ENCODE measurements around the gene SLC39A9. TPM values are rescaled to one million over a fixed set of nuclear protein-coding genes. Genes with fewer than 3 reads are reported as not detected.

Gene SLC39A9
- total and polyA plus RNA-seq, 2 of the 4 experiments (the other 2 are of a cell fraction) = 41.4 to 168 TPM

GRCh38 chr14:69429643-69430042, 31.2 kb downstream of the SLC39A9 start:
- POLR2A ChIA-PET (ENCODE audit: unreplicated experiment) = no interaction called here
- H3K79me1 ChIP-seq (ENCODE audit: low read depth in 1 of 2, low read length in 2 of 2) = peaks cover 20 to 39% of the 10 kb centered on the region in 2 experiments
- H3K9ac ChIP-seq (ENCODE audit: low read depth, low read length) = no peak overlapping the region
- CTCF ChIA-PET = no interaction called here
- TF ChIP-seq CTCF (conservative IDR thresholded peaks at IDR 0.05; ENCODE audit: low read depth, low read length) = no peak
- TF ChIP-seq SMC3 (IDR thresholded peaks at IDR 0.05; ENCODE audit: low read depth, low read length) = no peak
- no peak for TF ChIP-seq NFE2L2 (IDR thresholded peaks at IDR 0.05; ENCODE audit: low read depth, low read length)
- no peak for TF ChIP-seq POLR2A (IDR thresholded peaks at IDR 0.05; ENCODE audit: low read depth, low read length)
- no peak for TF ChIP-seq CHD1 (IDR thresholded peaks at IDR 0.05; ENCODE audit: low read depth, low read length)
- no peak for TF ChIP-seq FOS (IDR thresholded peaks at IDR 0.05; ENCODE audit: low read depth, low read length)
- TF ChIP-seq USF2 (IDR thresholded peaks at IDR 0.05; ENCODE audit: low read depth, low read length) = no peak
- no peak for TF ChIP-seq MAZ (IDR thresholded peaks at IDR 0.05; ENCODE audit: borderline replicate concordance, low read depth, low read length)
- TF ChIP-seq CEBPB (IDR thresholded peaks at IDR 0.05; ENCODE audit: low read depth, low read length) = no peak
- no peak for TF ChIP-seq RFX5 (IDR thresholded peaks at IDR 0.05; ENCODE audit: low read depth, low read length)
- no peak for TF ChIP-seq BHLHE40 (IDR thresholded peaks at IDR 0.05; ENCODE audit: low read depth, low read length)
- TF ChIP-seq MXI1 (IDR thresholded peaks at IDR 0.05; ENCODE audit: borderline replicate concordance, low read depth, low read length) = no peak
- TF ChIP-seq ELK1 (IDR thresholded peaks at IDR 0.05; ENCODE audit: borderline replicate concordance, low read depth, low read length) = no peak
- TF ChIP-seq RAD21 (IDR thresholded peaks at IDR 0.05; ENCODE audit: low read length) = no peak
- TF ChIP-seq MAFK (IDR thresholded peaks at IDR 0.05; ENCODE audit: low read depth, low read length) = no peak
- no peak for TF ChIP-seq RCOR1 (IDR thresholded peaks at IDR 0.05; ENCODE audit: insufficient replicate concordance, low read length)
- H3K4ac ChIP-seq (ENCODE audit: low read depth, low read length) = no peak overlapping the region
- H3K18ac ChIP-seq (ENCODE audit: low read depth, low read length) = no peak overlapping the region
- H2AFZ ChIP-seq (replicated peaks; ENCODE audit: low read length, poor library complexity) = no peak overlapping the region
- no peak overlapping the region for H2BK15ac ChIP-seq (ENCODE audit: low read depth, low read length)
- no peak overlapping the region for H4K91ac ChIP-seq (ENCODE audit: insufficient read depth, low read depth, low read length)
- no peak overlapping the region for H3K27ac ChIP-seq (ENCODE audit: insufficient read depth, low read length)
- H2AK9ac ChIP-seq (replicated peaks; ENCODE audit: low read depth, low read length, poor library complexity) = no peak overlapping the region
- no peak overlapping the region for H3K4me2 ChIP-seq (ENCODE audit: low read depth, low read length)
- no TSS peak for BruUV-seq (replicated peaks)
- H3K4me1 ChIP-seq (ENCODE audit: control insufficient read depth, insufficient read depth, low read length) = peaks cover 3% of the 10 kb centered on the region; the same call in 1 of the 2 replicates
- no peaks in the 10 kb centered on the region for H3K27me3 ChIP-seq (ENCODE audit: control insufficient read depth, insufficient read depth, low read length)
- H3K4me3 ChIP-seq (ENCODE audit: insufficient read depth, low read depth, low read length) = no peak overlapping the region
- ATAC-seq (ENCODE audit: low read depth) (no peak), DNase-seq (no peak)
- dilution Hi-C loops (cut with HindIII; ENCODE audit: low sequenced_read_pairs, unreplicated experiment) (no loop called here), in situ Hi-C loops (cut with MboI; ENCODE audit: low sequenced_read_pairs) (no loop called here), intact Hi-C loops (cut with micrococcal nuclease) (no loop called here)
- no peak overlapping the region for H3K14ac ChIP-seq (replicated peaks; ENCODE audit: low read depth, low read length)
- H4K8ac ChIP-seq (ENCODE audit: low read depth in 2 of 2, low read length in 2 of 2) = no peak overlapping the region
- no peaks in the 10 kb centered on the region for H3K9me3 ChIP-seq (ENCODE audit: control insufficient read depth, insufficient read depth, low read length)
- no peak overlapping the region for H2BK5ac ChIP-seq (ENCODE audit: low read depth, low read length, poor library complexity, severe bottlenecking)
- no peak overlapping the region for H4K5ac ChIP-seq (ENCODE audit: low read depth, low read length)
- H3K36me3 ChIP-seq (ENCODE audit: control insufficient read depth, insufficient read depth, low read length) = peaks cover 12% of the 10 kb centered on the region
- peaks cover 4% of the 10 kb centered on the region; the same call in 1 of the 2 replicates for H3K9me1 ChIP-seq (ENCODE audit: insufficient read depth, low read length)
- H3K23ac ChIP-seq (ENCODE audit: low read depth, low read length) = no peak overlapping the region
- no peak overlapping the region for H2AK5ac ChIP-seq (ENCODE audit: low read depth, low read length)
- no peak overlapping the region for H2BK20ac ChIP-seq (ENCODE audit: low read depth, low read length)
- H4K20me1 ChIP-seq (ENCODE audit: insufficient read depth, low read length) = peaks cover 14% of the 10 kb centered on the region; the same call in 1 of the 2 replicates
- H2BK120ac ChIP-seq (ENCODE audit: low read depth, low read length) = no peak overlapping the region
- no peak overlapping the region for H3K56ac ChIP-seq (ENCODE audit: extremely low read depth, insufficient read depth, low read length)
